Hippocampal formation (tissue), 2 donors: Measurements from ENCODE around the gene PLEKHM3.
"Not testable (repeated sequence)": the region's sequence is repeated elsewhere in the genome, so short reads cannot be mapped to it uniquely, and the experiment has no call there.

ENCODE experiments used
- DNase-seq, 2 donors: peaks; one replicate each; lab custom pipeline; 2025; lab: John Stamatoyannopoulos, UW

The PLEKHM3 gene

DNA sequence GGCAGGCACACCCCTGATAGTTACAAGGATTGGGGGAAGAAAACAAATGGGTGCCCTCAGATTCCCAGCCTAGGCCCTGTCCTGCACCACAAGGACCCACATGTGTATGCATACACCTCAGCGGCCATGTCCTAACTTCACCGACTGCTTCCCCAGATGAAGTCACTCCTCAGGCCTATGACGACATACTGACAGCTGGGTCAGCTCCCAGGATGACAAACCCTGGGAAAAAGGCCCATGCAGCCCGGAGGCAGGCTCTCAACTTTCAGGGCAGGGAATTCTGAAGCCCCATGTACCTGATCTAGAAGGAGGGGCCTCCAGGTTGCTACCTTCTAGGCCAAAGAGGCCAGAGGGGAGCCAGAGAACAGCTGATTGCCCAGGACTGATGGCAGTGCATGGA is 11.0 kb upstream of the PLEKHM3 start:
- DNase-seq, result no peak

DNA sequence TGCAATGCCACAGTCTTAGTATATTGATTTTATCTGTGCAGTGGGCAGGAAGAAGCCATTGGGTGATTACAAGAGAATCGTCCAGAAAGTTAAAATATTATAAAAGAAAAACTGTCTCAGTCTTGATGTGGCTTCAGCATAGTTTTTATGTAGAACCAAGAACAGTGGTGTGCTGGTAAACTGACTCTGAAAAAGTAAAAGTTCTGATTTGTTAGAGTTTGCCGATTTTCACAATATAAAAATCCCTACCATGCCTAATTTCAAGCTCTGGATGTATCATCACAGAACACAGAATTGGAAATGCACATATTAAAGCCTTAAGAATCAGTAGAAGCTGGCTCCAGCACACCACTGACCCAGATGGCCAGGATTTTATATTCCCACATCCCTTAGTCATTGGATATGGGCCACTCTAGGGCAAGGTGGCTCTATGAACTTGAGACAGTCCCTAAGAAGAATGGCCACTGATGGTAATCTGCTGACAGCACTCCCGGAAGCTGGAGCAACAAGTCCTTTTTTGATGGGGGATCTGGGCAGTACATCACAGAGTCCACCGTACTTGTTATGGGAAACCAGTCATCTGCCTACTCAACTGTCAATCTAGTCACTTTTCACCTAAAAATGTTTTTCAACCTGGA is 9.3 kb upstream of the PLEKHM3 start:
- DNase-seq, result no peak

- DNase-seq, result no peak
Observed at GRCh38 chr2:208033701-208034502, 8.6 kb upstream of the PLEKHM3 start.

DNA sequence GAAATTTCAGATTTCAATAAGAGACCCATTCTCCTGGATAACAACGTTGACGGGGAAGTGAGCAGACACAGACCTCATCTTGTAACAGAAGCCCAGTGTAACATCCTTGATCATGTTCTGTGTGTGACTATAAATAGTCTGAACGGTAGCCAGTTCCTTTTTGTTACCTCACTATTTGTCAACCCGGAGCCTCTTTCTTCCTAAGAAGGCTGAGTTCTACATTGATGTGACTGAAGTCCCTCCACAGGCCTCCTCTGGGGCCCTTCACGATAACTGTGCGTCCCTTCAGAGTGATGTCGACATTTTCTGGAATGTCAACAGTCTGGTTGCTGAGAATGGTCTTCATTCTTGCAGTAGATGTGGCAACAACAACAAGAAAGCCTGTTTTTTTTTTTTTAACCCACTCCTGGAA is 6.3 kb upstream of the PLEKHM3 start:
- no peak for DNase-seq

GRCh38 chr2:208025814-208026184 is 472 bp upstream of the PLEKHM3 start:
- DNase-seq, result no peak

DNA sequence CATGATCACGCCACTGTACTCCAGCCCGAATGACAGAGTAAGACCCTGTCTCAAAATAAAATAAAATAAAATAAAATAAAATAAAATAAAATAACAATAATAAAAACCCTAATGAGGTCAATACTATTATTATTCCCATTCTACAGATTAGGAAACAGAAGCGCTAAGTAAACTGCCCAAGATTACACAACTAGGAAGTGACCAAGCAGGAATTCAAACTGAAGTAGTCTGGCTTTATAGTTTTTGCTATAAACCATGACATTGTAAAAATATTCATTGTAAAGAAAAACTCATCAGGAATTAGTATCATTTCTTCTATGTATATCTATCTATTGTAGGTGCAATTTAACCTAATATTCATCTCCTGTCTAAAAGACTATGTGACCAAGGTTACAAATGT is 1.2 kb downstream of the PLEKHM3 start:
- no peak for DNase-seq

- DNase-seq, result no peak
Observed at GRCh38 chr2:208020253-208020652, 5.1 kb downstream of the PLEKHM3 start.

DNA sequence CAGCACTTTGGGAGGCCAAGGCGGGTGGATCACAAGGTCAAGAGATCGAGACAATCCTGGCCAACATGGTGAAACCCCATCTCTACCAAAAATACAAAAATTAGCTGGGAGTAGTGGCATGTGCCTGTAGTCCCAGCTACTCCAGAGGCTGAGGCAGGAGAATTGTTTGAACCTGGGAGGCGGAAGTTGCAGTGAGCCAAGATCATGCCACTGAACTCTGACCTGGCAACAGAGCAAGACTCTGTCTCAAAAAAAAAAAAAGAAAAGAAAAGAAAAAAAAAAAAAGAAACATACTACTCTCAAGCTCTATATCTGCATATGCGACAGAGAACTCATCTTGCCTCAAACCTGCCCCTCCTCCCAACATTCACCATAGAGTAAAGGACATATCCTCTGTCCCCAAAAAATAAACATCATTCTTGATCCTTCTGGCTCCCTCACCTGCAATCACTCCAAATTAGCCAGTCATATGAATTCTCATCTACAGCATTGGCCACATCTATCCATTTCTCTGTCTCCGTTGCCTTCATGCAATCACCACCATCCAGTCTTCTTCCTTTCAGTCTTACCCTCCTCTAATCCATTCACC is 7.1 kb downstream of the PLEKHM3 start:
- DNase-seq, result not testable (repeated sequence)

GRCh38 chr2:208017721-208018120 is 7.6 kb downstream of the PLEKHM3 start:
- DNase-seq, result no peak

GRCh38 chr2:208015475-208015874 is 9.9 kb downstream of the PLEKHM3 start:
- no peak for DNase-seq

- no peak for DNase-seq
Observed at GRCh38 chr2:208013285-208014178, 11.8 kb downstream of the PLEKHM3 start.

DNA sequence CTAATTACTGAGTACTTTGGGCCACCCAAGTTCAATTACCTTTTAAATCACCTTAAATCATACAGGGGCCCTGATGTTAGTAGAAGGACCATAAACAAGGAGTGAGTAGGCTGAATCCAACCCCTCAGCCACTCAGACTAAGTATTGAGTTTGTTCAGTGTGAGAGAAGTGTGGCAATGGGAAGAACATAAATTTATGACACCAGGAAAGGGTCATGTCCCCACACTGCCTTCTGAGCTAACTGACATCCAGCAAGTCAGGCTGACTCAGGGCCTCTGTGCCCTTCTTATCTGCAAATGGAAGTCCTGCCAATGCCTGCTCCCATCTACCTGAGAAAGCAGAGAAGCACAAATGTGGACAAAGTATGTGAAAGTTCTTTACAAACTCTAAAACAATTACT is 12.9 kb downstream of the PLEKHM3 start:
- DNase-seq, result no peak

DNA sequence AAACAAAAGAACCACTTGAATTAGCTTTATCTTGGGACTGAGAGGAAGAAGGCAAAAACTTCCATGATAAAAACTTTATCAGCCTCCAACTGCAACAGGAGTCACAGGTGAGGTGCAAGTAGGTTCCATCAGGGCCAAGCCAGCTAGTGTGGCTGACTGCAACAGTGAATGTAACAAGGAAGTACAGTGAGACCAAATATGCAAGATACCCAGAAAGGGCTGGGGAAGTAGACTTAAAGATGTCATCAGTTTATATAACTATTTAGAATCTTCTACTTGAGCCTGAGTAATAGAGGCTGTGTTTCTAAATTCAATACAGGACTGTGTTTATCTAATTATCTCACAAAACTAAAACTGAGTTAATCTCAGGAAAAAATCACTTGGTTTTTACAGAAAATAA is 14.8 kb downstream of the PLEKHM3 start:
- no peak for DNase-seq

- no peak for DNase-seq
Observed at GRCh38 chr2:208006833-208007232, 18.5 kb downstream of the PLEKHM3 start.

GRCh38 chr2:208006337-208006736 is 19.0 kb downstream of the PLEKHM3 start:
- DNase-seq, result no peak

- DNase-seq, result no peak
Observed at GRCh38 chr2:208001924-208002323, 23.4 kb downstream of the PLEKHM3 start.

DNA sequence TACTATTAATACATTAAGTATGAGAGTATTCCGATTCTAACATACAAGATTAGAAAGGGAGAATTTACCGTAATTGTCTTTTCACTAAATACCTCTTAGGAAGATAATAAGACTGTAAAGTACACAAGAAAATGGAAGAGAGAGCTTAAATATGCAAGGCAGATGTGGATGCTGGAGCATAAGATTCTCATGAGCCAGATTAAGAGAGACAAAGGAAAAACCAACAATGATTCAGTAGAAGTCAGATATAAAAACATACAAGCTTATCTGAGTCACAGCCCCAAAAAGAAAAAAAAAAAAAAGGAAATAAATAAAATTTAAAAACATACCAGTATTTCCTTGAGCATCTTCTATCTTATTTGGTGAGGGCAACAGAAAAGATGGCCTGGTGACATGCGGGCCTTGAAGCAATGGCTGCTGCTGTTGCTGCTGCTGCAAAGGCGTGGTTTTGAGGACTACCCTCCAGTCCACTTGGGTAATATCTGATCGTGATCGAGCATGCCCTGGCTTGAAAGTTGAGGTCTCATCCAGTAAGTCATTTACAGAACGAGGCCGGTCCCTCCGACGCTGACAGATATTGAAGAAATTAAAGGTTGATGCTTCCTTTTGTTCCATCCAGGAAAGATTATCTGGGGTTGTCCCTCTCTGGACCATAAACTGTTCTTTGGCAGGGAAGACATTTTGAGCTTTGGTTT is 24.5 kb downstream of the PLEKHM3 start:
- DNase-seq, result no peak

GRCh38 chr2:207996848-207997247 is 28.5 kb downstream of the PLEKHM3 start:
- DNase-seq, result no peak

- DNase-seq, result no peak
Observed at GRCh38 chr2:207995887-207996286, 29.4 kb downstream of the PLEKHM3 start.

- DNase-seq, result no peak
Observed at GRCh38 chr2:207993151-207993763, 32.1 kb downstream of the PLEKHM3 start.

DNA sequence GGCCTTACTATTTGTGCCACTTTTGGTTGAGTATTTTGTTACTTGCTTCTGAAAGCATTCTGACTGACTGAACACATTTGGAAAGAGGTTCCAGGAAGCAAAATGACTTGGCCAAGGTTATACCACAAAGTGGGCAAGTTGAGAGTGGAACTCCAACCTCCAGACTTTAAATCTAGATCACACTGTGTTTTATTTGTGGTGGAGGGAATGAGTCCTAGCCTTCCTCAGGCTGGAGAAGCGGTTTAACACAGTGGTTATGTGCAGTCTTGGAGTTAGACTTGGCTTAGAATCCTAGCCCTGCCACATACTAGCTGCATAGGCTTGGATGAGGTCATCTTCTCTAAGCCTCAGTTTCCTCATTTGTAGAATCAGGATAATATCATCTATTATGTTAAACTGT is 33.4 kb downstream of the PLEKHM3 start:
- DNase-seq, result no peak
